ENCODE results near the gene CACNA1G.

Gene CACNA1G

DNA sequence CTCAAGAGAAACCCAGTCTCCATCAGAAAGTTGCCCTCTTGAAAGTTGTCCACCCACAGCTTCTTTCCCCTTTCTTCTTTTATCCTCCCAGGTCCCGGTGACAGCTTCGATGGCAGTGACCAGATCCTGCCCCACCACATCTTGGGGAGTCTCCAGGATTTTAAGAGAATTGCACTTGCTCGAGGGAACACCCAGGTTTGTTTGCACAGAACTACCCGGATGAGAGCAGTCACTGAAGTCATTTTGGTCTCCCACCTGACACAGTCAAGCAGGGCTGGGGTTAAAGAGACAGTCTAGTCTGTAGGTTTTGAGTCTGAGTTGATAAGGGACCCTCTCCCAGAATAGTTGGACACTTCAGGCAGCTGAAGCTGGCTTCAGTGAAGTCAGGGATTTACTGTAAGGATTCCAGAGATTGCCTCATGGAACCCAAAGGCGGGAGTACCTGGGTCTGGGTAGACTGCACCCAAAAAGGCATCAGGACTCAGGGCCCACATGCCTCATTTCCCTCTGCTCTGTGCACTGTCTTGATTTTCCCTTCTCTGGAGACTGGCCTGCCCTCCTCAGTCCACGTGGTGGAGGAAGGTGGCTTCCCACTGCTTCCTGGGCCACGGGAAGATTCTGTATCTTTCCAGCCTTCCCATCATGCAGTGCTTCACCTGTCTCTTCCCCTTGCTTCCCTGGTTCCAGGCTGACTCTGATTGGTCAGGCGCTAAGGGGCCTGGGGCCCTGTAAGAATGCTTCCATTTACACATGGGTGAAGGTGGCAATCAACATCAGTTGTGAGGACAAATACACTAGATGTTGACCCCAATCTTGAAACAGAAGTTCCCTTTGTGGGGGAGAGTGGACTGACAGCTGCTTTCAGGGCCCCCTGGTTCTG lies 42.8 kb upstream of the CACNA1G start:
- DNase-seq (ENCODE audit: low read depth in 2 of 2), result no peak
- H3K4me3 ChIP-seq (replicated peaks in 1 of 2; ENCODE audit: low read depth in 2 of 2, low read length in 2 of 2), result no peak overlapping the region
- TF ChIP-seq, protein P1, sequence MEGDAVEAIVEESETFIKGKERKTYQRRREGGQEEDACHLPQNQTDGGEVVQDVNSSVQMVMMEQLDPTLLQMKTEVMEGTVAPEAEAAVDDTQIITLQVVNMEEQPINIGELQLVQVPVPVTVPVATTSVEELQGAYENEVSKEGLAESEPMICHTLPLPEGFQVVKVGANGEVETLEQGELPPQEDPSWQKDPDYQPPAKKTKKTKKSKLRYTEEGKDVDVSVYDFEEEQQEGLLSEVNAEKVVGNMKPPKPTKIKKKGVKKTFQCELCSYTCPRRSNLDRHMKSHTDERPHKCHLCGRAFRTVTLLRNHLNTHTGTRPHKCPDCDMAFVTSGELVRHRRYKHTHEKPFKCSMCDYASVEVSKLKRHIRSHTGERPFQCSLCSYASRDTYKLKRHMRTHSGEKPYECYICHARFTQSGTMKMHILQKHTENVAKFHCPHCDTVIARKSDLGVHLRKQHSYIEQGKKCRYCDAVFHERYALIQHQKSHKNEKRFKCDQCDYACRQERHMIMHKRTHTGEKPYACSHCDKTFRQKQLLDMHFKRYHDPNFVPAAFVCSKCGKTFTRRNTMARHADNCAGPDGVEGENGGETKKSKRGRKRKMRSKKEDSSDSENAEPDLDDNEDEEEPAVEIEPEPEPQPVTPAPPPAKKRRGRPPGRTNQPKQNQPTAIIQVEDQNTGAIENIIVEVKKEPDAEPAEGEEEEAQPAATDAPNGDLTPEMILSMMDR (IDR thresholded peaks at IDR 0.05; ENCODE audit: low read depth, low read length), result no peak

DNA sequence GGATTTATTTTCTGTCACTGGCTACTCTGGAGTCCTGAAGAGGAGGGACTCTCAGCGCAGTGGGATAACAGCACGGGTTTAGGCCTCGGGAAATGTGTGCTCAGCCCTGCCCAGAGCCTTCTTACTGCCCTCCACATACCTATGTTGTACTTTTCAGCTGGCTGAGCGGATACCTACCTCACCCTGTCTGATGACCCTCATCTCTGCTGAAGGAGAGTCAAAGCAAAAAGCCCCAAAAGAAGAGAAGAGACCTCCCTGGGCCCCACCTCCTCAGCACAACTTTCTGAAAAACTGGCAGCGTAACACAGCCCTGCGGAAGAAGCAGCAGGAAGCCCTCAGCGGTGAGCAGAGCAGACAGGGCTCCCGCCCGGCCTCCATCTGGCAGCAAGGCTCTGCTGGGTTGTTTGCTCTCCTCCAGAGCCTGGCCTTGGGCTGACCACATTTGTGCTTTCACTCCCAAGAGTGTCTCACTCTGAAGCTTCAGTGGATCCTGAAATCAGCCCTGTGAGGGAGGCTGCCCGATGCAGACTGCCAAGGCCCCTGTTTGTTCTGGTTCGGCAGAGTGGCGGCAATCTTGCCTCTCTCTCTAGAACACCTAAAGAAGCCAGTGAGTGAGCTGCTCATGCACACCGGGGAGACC lies 42.0 kb upstream of the CACNA1G start:
- H3K4me3 ChIP-seq (replicated peaks in 1 of 2; ENCODE audit: low read depth in 2 of 2, low read length in 2 of 2), result no peak overlapping the region
- DNase-seq (ENCODE audit: low read depth in 2 of 2), result no peak
- TF ChIP-seq, protein P1 (IDR thresholded peaks at IDR 0.05; ENCODE audit: low read depth, low read length), result no peak

GRCh38 chr17:50519141-50519834 lies 41.2 kb upstream of the CACNA1G start:
- TF ChIP-seq, protein P1 (IDR thresholded peaks at IDR 0.05; ENCODE audit: low read depth, low read length), result no peak
- DNase-seq (ENCODE audit: low read depth in 2 of 2), result peak in 1 of 2 donors; percentile 32
- no peak overlapping the region for H3K4me3 ChIP-seq (replicated peaks in 1 of 2; ENCODE audit: low read depth in 2 of 2, low read length in 2 of 2)

- no peak for DNase-seq (ENCODE audit: low read depth in 2 of 2)
- TF ChIP-seq, protein P1 (IDR thresholded peaks at IDR 0.05; ENCODE audit: low read depth, low read length), result no peak
- H3K4me3 ChIP-seq (replicated peaks in 1 of 2; ENCODE audit: low read depth in 2 of 2, low read length in 2 of 2), result no peak overlapping the region
Observed at GRCh38 chr17:50520483-50520882, 40.0 kb upstream of the CACNA1G start.

- TF ChIP-seq, protein P1 (IDR thresholded peaks at IDR 0.05; ENCODE audit: low read depth, low read length), result no peak
- no peak for DNase-seq (ENCODE audit: low read depth in 2 of 2)
- H3K4me3 ChIP-seq (replicated peaks in 1 of 2; ENCODE audit: low read depth in 2 of 2, low read length in 2 of 2), result no peak overlapping the region
Observed at GRCh38 chr17:50521514-50521913, 39.0 kb upstream of the CACNA1G start.

- H3K4me3 ChIP-seq (replicated peaks in 1 of 2; ENCODE audit: low read depth in 2 of 2, low read length in 2 of 2), result no peak overlapping the region
- TF ChIP-seq, protein P1 (IDR thresholded peaks at IDR 0.05; ENCODE audit: low read depth, low read length), result no peak
- no peak for DNase-seq (ENCODE audit: low read depth in 2 of 2)
Observed at GRCh38 chr17:50522766-50523165, 37.7 kb upstream of the CACNA1G start.
